EL (cell line): Measurements from ENCODE around the gene FAM83F.
"Not testable (repeated sequence)": the region's sequence is repeated elsewhere in the genome, so short reads cannot be mapped to it uniquely, and the experiment has no call there.

Source experiments
- DNase-seq: peaks from one replicate; pipeline ENCODE4 v3.0.0-alpha.2; 2016

FAM83F gene

DNA sequence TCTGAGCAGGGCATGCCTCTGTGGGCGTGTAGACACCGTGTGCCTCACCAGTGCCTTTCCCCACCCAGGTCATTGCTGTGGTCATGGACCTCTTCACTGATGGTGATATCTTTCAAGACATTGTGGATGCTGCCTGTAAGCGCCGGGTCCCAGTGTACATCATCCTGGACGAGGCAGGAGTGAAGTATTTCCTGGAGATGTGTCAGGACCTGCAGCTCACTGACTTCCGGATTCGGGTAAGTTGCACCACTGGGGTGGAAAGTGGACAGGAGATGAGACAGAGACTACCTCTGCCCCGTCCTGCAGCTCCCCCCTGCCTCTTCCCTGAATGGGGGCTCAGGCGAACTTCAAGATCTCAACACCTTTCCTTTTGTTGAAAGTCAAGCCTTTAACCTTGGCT lies 24.3 kb downstream of the FAM83F start:
- DNase-seq, result no peak

DNA sequence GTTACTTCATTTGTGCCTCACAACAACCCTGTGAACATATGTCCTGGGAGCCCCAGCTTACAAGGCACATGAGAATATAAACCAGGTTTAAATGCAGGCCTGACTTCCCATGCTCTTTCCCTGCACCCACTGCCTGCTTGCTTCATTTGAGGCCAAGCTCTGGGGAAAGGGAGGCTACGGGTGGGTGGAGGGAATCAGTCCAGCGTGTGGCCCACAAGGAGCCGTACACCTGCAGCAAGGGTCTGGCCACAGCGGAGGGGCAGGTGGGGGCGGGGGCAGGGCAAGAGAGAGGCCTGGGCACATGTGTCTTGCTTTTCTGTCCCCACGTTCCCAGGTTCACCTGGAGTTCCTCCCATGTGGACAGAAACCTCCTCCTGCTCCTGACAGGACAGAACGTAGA lies 26.2 kb downstream of the FAM83F start:
- no peak for DNase-seq

DNA sequence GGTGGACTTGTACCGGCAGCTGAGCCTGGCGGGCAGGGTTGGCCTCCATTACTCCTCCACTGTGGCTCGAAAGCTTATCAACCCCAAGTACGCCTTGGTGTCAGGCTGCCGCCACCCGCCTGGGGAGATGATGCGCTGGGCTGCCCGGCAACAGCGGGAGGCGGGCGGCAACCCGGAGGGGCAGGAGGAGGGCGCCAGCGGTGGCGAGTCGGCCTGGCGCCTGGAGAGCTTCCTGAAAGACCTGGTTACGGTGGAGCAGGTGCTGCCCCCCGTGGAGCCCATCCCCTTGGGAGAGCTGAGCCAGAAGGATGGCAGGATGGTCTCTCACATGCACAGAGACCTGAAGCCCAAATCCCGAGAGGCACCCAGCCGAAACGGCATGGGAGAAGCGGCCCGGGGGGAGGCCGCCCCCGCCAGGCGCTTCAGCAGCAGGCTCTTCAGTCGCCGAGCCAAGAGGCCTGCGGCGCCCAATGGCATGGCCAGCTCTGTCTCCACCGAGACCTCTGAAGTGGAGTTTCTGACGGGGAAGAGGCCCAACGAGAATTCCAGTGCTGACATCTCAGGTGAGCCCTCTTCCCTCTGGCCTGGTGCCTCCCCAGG lies 26.7 kb downstream of the FAM83F start:
- no peak for DNase-seq

DNA sequence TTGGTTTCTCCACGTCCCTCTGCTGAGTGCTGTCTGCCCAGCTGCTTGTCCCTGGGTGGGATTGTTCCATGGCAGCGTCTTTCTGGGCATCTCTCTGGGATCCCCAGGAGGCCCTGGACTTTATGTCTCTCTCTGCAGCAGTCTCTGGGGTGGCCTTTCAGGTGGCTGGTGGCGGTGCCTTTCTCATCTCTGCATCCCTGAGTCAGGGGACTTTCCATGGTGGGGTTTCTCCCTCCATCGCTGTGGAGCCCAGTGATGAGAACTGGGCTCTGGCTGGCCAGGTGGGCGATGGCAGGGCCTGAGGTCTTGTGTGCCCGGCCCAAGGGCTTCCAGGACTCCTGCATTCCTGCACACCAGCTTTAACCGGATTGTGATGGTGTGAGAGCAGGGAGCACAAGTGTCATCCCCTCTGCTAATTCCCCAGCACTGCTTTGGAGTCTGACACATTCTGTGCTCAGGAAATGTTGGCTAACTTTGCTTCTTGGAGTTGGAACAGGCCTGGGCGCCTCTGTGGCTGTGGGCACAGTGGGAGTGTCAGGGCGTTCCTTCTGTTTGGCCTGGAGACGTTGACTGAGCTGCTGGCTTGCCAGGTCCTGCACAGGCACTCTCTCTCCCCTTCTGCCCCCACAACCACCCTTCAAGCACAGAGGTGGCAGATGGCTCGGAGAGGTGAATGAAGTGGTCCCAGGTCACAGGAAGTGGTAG lies 27.9 kb downstream of the FAM83F start:
- DNase-seq, result no peak

DNA sequence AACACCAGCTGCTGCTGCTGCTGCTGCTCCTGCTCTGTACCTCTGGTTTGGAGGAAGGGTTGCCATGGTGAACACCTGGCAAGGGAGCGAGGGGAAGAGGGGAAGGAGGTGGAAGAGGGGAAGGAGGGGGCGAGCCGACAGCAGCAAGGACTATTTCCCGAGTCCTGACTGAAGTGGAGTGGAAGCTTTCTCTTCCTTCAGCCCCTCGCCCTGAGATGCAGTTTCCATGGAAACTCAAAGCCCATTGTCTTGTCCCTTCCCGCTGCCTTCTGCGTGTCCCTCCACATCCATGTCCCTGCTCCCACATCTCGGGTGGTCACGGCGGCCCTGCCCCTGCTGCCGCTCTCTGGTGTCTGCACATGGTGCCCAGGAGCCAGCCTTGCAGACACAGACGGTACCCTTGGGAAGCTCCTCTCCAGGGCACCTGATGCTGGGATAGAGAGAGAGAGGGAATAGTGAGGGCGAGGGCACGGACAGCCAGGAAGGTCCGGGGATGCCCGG lies 28.6 kb downstream of the FAM83F start:
- DNase-seq, result no peak

DNA sequence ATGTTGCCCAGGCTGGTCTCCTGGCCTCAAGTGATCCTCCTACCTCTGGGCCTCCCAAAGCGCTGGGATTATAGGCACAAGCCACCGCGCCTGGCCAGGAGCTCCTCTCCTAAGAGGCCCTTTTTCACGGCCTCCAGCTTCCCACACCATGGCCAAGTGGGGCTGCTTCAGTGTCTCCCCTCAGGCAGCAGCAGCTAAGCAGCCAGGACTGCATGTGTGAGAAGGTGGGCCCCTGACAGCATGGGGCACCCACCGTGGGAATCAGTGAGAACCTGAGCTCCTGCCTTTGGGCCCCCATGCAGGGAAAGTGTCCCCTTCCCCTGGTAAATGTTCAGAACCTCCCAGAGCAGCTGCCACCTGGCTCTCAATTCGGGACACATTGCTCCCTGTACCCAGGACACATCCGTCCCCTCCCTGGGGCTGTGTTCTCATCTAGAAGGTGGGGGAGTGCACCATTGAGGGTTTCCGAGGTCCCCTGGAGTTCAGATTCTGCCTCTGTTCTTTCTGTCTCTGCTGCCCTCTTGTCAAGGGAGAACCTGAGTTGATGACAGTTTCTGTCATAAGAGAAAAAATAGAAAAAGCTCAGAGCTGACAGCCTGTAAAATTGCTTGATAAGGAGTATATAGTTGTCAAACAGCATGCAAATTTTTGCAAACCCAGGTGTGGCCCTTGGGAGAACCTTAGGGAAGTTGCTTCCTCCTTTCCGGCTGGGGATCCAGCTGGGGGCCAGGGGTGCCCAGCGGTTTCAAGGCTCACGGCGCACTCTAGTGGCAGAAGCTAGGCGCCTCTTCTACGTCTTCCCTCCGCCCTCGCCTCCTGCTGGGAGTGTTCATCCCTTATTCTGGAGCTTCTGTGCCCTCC lies 29.7 kb downstream of the FAM83F start:
- peak; percentile 66 for DNase-seq

DNA sequence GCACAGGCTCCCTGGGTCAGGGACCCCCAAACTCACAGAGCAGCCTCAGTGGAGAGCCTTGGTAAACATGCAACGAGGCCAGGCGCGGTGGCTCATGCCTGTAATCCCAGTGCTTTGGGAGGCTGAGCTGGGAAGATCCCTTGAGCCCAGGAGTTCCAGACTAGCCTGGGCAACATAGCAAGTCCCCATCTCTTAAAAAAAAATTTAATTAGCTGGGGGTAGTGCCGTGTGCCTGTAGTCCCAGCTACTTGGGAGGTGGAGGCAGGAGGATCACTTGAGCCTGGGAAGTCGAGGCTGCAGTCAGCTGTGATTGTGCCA lies 30.3 kb downstream of the FAM83F start:
- not testable (repeated sequence) for DNase-seq

DNA sequence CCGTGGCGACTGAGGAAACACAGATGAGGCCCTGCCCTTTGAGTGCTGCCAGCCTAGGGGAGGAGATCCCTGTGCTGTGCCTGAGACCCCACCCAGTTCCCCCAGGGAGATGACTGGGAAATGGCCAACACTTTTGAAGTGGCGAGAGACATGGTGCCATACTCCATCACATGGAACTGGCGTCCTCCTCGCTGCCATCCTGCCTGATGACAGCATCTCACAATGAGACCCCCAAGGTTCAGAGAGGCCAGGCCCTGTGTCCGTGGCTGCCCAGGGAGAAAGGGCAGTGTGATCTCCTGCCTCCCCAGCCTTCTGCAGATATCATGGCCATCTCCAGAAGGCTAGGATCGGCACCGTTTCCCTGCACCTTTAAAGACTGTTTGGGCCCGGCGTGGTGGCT lies 31.1 kb downstream of the FAM83F start:
- no peak for DNase-seq

DNA sequence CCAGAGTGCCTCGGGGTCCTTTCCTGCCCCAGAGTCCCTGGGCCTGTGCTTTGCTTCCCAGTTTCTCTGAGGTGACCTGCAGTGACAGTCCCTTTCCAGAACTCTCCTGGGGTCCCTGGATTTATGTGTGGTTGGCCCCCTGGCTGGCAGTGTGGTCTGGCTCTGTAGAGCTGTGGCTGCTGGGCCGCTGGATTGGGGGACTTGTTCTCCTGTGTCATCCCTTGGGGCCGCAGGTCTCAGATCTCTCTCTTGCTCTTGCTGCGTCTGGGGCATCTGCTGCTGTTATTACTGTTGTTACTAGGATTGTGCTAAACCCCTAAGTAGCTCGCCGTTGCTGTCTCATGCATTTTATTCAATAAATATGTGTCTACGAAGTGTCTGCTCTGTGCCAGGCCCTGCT lies 31.9 kb downstream of the FAM83F start:
- DNase-seq, result no peak

DNA sequence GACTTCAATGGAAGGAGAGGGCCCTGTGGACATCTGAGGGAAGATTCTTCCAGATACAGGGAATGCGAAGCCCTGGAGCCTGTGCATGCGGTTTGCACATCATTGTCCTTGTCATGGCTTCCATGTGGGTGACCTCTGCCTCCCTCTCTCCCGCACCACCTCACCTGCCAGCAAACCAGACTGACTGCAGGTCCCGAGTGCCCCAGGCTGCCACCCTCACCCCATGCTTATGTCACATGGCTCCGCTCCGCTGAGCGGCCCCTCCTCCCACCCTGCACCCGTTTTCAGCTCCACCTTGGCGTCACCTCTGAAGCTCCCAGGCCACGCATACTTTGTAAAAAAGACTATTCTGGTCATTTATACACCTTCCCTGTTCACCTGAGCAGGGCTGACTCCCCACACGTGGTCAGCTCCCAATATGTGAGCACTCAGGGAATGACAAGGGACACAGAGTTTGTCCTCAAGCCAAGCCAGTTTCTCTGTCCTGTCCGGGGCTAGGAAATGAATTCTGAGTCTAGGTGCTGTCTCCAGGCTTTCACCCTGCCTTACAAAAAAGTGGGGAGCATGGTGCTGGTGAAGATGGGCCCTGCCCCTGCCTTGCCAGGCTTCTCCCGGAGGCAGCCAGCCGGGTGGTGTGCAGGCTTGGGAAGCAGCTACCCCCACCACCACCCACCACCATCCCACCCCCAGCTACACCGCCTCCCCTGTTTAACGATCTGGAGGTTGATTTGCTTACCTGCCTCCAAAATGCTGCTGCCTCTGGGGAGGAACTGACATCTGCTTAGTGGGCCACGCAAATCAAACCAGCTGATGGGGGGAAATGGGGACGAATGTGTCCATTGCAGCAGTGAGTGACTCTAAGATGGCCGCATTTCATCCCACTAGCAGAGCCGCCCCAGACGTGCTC lies 32.7 kb downstream of the FAM83F start:
- DNase-seq, result no peak

DNA sequence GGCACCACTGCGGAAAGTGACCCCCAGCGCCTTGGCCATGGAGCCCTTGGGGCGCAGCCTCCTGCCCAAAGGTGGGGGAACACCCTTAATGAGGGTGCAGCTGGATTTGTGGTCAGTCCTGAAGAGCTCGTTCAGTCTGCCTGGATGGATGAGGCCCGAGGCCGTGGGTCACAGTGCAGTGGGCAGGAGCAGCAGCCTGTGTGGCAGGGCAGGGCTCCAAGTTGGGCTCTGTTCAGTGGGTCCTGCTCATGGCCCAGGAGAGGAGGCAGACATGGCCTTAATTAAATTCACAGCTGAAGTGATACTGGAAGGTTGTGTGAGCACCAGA lies 33.3 kb downstream of the FAM83F start:
- no peak for DNase-seq

DNA sequence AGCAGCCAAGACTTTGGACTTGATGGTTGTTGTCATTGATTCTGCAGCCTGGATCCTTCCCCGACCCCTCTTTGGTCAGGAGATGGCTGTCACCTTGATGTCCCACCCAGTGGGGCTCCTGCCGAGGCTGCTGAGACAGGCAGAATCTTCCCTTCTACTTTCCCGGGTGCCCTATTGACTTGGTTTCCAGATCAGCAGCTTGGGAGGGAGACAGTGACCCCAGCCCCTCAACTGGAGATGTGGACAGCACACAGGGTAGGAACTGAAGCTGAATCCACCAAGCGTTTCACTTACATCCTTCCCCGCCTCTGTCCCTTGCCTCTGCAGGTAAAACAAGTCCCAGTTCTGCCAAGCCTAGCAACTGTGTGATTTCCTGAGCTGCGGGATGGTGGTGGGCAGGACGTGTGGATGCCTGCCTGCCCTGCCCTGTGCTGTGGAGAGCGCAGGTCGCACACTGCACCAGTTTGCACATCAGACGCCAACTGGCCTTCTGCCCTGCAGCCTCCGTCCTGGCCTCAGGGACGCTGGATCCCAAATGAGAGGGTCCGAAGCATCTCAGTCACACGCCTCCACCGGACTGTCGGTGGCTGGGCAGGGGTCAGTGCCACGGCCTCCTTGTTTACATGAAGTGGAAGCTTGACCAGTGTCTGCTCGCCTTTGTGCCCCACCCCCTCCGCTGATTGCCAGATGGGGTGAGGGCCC lies 34.6 kb downstream of the FAM83F start:
- no peak for DNase-seq

DNA sequence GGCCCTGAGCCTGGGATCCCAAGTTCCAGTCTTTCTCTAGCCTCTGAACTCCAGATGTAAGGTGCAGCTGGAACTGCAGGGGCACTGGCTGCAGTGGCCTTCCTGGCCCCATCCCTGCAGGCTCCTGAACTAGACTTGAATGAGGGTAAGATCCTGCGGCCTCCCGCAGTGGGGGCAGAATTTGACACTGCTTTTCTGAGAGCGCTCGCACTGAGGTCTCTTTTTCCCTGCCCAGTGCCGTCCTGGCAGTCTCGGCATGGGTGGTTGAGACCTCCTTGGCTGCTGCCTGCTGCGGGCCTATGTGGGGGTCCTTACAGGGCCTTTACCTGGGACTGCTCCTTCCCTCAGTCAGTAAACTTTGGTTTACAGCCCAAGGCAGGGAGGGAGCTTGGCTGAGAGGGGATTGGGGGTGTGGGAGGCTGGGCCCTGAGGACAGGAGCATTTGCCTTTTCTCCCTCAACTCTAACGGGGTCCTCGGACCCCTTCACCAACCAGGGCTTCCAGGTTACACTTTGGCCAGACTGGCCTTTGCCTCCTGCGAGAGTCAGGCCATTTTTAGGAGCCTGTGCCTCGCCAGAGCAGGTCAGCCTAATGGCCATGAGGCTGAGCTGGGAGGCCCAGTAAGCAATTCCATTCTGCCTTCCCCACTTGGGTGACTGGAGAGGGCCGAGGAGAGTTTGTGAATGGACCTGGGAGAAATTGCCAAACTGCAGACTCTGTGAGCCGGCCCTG lies 35.4 kb downstream of the FAM83F start:
- DNase-seq, result no peak

DNA sequence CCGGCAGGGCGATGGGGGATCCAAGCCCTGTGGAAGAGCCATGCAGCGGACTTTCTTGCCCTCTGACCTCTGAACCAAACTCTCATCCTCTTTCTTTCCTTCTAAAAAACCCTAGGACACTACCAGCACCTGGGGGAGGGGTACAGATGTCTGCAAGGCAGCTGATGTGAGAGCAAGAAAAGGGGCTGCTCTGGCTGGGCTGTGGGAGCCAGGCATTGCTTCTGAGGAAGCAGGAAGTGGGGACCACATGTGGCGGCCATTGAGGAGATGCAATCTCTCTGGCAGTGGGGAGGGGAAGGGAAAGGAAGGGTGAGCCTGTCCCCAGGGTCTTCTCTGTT lies 36.0 kb downstream of the FAM83F start:
- no peak for DNase-seq

DNA sequence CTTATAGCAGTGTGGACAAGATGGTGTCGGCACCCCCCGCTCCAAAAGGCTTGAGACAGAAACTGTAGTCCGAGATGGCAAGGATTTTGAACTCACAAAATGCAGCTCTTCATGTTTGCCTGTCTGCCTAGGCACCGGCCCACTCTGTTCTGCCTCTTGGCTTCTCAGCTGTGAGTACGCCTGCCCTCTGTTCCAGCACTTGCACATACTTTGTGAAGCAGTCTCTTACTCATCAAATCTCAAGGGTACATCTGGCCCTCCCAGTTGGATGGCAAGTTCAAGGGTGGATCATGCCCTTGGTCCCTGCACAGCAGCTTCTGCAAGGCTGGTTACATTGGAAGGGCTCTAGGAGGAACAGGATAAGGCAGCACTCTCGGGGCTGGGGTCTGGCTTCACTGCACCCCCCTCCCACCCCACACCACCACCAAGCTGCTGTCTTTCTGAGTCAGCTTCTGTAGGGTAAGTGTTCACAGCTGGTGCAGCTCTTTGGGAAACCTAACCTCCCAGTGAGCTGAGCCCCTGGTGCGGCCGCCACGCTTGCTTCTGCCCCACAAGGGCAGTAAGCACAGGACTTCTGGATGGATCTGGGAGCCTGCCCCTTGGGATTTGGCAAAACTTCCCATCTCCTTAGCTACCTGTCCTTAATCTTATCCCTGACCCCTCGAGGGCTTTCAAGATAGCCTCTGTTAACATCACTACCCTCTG lies 37.2 kb downstream of the FAM83F start:
- DNase-seq, result no peak

DNA sequence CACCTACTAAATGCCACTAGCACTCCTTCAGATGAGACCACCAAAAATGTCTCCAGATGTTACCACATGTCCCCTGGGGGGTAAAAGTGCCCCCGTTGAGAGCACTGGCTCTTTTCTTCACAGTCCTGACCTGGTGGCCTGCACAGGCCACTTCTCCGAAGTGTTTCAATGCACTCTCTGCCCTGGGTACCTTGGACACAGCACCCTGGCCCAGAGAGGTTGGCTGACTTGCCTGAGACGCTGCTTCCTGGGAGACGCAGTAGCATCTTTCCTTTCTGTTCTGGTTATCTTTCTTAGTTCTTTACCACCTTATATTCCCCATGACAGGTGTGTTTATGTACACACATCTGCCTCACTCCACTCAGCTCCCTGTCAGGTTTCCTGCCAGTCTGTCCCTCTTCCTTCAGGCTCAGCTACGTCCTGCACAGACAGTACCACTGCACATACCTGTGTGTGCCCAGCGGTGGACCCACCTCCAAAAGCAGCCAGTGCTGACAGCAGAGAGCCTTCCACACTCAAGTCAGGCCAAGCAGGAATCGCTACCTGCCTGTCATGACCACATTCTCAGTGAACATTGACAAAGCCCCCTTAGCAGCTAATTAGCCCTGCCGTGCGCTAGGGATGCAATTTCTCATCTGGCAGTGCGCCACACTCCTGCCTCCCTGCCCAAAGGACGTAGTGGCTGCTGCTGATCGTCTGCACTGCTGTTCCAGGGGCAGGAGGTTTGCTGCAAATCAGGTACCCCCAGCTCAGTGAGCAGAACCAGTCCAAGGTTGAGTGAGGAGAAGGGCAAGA lies 39.0 kb downstream of the FAM83F start:
- DNase-seq, result no peak

DNA sequence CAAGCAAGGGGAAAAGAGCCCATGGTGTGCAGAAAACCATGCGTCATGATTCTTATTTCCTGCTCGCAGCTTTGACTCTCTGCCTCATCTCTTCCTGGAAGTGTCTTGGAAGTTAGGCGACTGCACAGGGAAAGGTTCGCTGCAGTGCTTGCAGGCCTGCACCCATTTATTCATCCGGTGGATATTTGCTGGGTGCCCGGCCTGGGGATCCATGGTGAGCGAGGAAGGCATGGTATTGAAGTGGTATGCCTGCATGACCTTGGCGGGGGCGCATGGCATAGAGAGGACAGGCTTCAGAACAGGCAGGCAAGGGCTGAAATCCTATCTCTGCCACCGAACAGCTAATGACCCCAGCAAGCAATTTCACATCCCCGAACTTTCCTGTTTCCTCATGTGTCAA lies 40.6 kb downstream of the FAM83F start:
- no peak for DNase-seq

DNA sequence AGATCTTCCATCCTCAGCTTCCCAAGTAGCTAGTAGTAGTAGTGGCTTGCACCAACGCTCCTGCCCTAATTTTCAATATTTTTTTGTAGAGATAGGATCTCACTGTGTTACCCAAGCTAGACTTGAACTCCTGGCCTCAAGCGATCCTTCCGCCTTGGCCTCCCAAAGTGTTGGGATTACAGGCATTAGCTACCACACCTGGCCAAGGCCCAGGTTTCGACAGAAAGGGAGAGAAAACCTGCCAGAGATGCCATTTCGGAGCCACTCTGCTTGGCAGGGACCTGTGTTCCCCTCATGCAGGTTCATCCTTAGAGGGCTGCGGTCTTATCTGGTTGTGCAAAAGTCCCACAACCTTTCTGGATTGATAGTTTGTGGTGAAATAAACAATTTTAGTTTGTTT lies 41.4 kb downstream of the FAM83F start:
- DNase-seq, result no peak

DNA sequence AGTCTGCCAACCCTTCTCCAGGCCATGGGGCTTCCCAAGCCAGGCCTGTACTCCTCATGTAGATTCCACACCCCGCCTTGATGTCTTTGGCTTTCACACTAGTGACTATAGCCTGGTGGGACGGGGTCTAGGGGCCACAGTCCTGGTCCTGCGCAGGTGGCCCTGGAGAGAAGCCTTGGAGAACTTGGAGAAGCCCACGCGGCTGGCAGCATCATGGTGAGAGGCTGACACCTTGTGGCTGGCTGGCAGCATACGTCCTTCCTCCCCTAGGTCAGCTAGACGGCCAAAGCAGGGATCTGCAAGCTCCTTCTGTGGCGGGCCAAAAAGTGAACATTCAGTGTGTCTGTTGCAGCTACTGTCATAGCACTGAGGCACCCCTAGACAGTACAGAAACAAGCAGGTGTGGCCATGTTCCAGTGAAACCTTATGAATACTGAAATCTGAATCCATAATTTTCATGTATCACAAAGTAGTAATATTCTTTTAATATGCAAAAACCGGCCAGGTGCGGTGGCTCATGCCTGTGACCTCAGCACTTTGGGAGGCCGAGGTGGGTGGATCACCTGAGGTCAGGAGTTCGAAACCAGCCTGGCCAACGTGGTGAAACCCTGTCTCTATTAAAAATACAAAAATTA lies 42.0 kb downstream of the FAM83F start:
- peak; percentile 70 for DNase-seq

DNA sequence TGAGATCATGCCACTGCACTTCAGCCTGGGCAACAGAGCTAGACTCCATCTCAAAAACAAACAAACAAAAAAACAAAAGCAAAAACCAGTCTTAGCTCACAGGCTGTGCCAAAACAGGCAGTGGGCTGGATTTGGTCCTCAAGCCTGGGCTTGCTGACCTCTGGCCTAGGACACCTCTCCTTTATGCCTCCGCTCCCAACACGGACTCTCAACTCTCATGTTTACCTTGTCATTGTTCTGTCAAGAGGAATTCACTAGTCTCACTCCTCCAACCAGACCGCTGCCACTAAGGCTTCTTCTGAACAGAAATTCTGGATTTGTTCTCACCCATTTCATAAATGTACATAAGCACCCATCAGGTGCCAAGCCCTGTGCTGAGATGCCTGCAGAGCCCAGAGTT lies 42.6 kb downstream of the FAM83F start:
- no peak for DNase-seq
